Liver (tissue), 9 donors: Measurements from ENCODE around the gene GMCL1. TPM values are rescaled to one million over a fixed set of nuclear protein-coding genes. Genes with fewer than 3 reads are reported as not detected.
"Not testable (repeated sequence)": the region's sequence is repeated elsewhere in the genome, so short reads cannot be mapped to it uniquely, and the experiment has no call there.

Source experiments
- DNase-seq: peaks from one replicate; pipeline ENCODE4 v3.0.0-alpha.2; 2017; ENCODE audit warnings: low spot score
- H3K27ac ChIP-seq, 2 donors: one replicate each; pipeline ENCODE4 v1.7.0; 2013; ENCODE audit warnings: inconsistent platforms in 2 of 2, low read length in 2 of 2, control low read depth in 1 of 2, low read depth in 1 of 2, mild to moderate bottlenecking in 1 of 2
- H3K27me3 ChIP-seq, 4 donors: one replicate each; pipeline versions ENCODE4 v1.6.1 to v1.7.0; 2013; ENCODE audit warnings: low read length in 3 of 4, inconsistent platforms in 1 of 4, mild to moderate bottlenecking in 1 of 4, moderate library complexity in 1 of 4; ENCODE audit not compliant: control insufficient read depth in 4 of 4, insufficient read depth in 4 of 4
- H3K36me3 ChIP-seq, 4 donors: one replicate each; pipeline versions ENCODE4 v1.6.1 to v1.7.0; 2013; ENCODE audit warnings: low read length in 3 of 4, mild to moderate bottlenecking in 3 of 4, low read depth in 1 of 4, moderate library complexity in 1 of 4; ENCODE audit not compliant: control insufficient read depth in 4 of 4, insufficient read depth in 3 of 4
- H3K4me1 ChIP-seq, 4 donors: one replicate each; pipeline versions ENCODE4 v1.6.1 to v1.7.0; 2013; ENCODE audit warnings: low read length in 3 of 4, mild to moderate bottlenecking in 3 of 4, moderate library complexity in 1 of 4; ENCODE audit not compliant: control insufficient read depth in 4 of 4, insufficient read depth in 4 of 4
- H3K4me3 ChIP-seq, 3 donors: one replicate each; pipeline versions ENCODE4 v1.6.1 to v1.7.0; 2013; ENCODE audit warnings: low read length in 3 of 3, control low read depth in 1 of 3, low read depth in 1 of 3, mild to moderate bottlenecking in 1 of 3
- H3K9ac ChIP-seq, 2 donors: one replicate each; pipeline ENCODE4 v1.7.0; 2013; ENCODE audit warnings: low read length in 2 of 2, mild to moderate bottlenecking in 2 of 2, moderate library complexity in 2 of 2, control low read depth in 1 of 2, low read depth in 1 of 2
- H3K9me3 ChIP-seq, 4 donors: one replicate each; pipeline versions ENCODE4 v1.6.1 to v1.7.0; 2013; ENCODE audit warnings: low read length in 3 of 4; ENCODE audit not compliant: control insufficient read depth in 4 of 4
- FOXA2 ChIP-seq: IDR thresholded peaks from 2 replicates; pipeline ENCODE4 v1.6.1; 2016; ENCODE audit warnings: antibody characterized with exemption
- GABPA ChIP-seq, 2 donors: IDR thresholded peaks in 1 of 2; conservative IDR thresholded peaks in 1 of 2; 2 replicates each; pipeline ENCODE4 v1.6.1; 2016; ENCODE audit warnings: antibody characterized with exemption in 2 of 2, mild to moderate bottlenecking in 1 of 2, moderate library complexity in 1 of 2
- HNF4A ChIP-seq, 2 donors: conservative IDR thresholded peaks; 2 replicates each; pipeline ENCODE4 v1.6.1; 2016; ENCODE audit warnings: antibody characterized with exemption in 2 of 2, mild to moderate bottlenecking in 2 of 2
- HNF4G ChIP-seq: IDR thresholded peaks from 2 replicates; pipeline ENCODE4 v1.6.1; 2016; ENCODE audit warnings: antibody characterized with exemption
- JUND ChIP-seq, 2 donors: IDR thresholded peaks; 2 replicates each; pipeline ENCODE4 v1.6.1; 2016; ENCODE audit warnings: antibody characterized with exemption in 2 of 2
- RAD21 ChIP-seq, 2 donors: IDR thresholded peaks; 2 replicates each; pipeline ENCODE4 v1.6.1; 2016; ENCODE audit warnings: antibody characterized with exemption in 2 of 2, mild to moderate bottlenecking in 2 of 2
- RXRA ChIP-seq, 2 donors: IDR thresholded peaks; 2 replicates each; pipeline ENCODE4 v1.6.1; 2017 to 2018; ENCODE audit warnings: antibody characterized with exemption in 2 of 2, mild to moderate bottlenecking in 1 of 2
- TAF1 ChIP-seq: conservative IDR thresholded peaks from 2 replicates; pipeline ENCODE4 v1.6.1; 2016; ENCODE audit warnings: antibody characterized with exemption, mild to moderate bottlenecking
- YY1 ChIP-seq: IDR thresholded peaks from 2 replicates; pipeline ENCODE4 v1.6.1; 2016; ENCODE audit warnings: antibody characterized with exemption, mild to moderate bottlenecking
- ZBTB33 ChIP-seq: IDR thresholded peaks from 2 replicates; pipeline ENCODE4 v1.6.1; 2016; ENCODE audit warnings: antibody characterized with exemption
- WGBS: extraction: QIAGEN DNeasy Blood & Tissue Kit; methylation state at CpG from one replicate; pipeline ENCODE4 v1.1.7; 2013; 5-methylcytosine and 5-hydroxymethylcytosine counted together
- polyA plus RNA-seq, 2 donors: library from polyadenylated mRNA; stranded (reverse) in 1 of 2; unstranded in 1 of 2; fragments of 200-250 nt in 1 of 2; fragments of >200 nt in 1 of 2; fragmentation: Nextera tagmentation in 1 of 2; extraction: Ambion mirVana in 1 of 2; gene quantifications; one replicate each; pipeline versions ENCODE4 v1.2.1 to v1.2.3, GENCODE V29; 2013 to 2015
- total RNA-seq, 2 donors: library from RNA; depleted of rRNA; stranded (reverse); fragments of >200 nt; gene quantifications; one replicate each; pipeline ENCODE4 v1.2.3, GENCODE V29; 2014
- TF ChIP-seq, protein P1 (sequence below): IDR thresholded peaks from 2 replicates; pipeline ENCODE4 v1.6.1; 2016; ENCODE audit warnings: antibody characterized with exemption, mild to moderate bottlenecking
- TF ChIP-seq, protein P2 (sequence below): IDR thresholded peaks from 2 replicates; pipeline ENCODE4 v1.6.1; 2016; ENCODE audit warnings: antibody characterized with exemption
- donor health status: healthy.
- donor health status: healthy.
- donor health status: healthy.
- donor health status: healthy.
- donor health status: healthy.

GMCL1 gene
- total and polyA plus RNA-seq, 4 donors = 5.0 to 11.2 (median 7.0) TPM

- Histone ChIP-seq H3K4me3 (peak overlapping the region; percentile 73 to 86 (median 81)), H3K36me3 (no peaks in the 10 kb centered on the region), H3K27me3 (no peaks in the 10 kb centered on the region), H3K4me1 (peaks cover 3 to 19% (median 10%) of the 10 kb centered on the region in 4 donors), H3K27ac (peak overlapping the region; percentile 87 to 96), H3K9ac (peak overlapping the region; percentile 61 to 85), H3K9me3 (no peaks in the 10 kb centered on the region)
- 7% methylated on average over 7 of the region's 7 CpGs for WGBS
- DNase-seq = no peak
- no peak for TF ChIP-seq HNF4G
- no peak for TF ChIP-seq RAD21 (IDR thresholded peaks at IDR 0.05)
- TF ChIP-seq, protein P1, sequence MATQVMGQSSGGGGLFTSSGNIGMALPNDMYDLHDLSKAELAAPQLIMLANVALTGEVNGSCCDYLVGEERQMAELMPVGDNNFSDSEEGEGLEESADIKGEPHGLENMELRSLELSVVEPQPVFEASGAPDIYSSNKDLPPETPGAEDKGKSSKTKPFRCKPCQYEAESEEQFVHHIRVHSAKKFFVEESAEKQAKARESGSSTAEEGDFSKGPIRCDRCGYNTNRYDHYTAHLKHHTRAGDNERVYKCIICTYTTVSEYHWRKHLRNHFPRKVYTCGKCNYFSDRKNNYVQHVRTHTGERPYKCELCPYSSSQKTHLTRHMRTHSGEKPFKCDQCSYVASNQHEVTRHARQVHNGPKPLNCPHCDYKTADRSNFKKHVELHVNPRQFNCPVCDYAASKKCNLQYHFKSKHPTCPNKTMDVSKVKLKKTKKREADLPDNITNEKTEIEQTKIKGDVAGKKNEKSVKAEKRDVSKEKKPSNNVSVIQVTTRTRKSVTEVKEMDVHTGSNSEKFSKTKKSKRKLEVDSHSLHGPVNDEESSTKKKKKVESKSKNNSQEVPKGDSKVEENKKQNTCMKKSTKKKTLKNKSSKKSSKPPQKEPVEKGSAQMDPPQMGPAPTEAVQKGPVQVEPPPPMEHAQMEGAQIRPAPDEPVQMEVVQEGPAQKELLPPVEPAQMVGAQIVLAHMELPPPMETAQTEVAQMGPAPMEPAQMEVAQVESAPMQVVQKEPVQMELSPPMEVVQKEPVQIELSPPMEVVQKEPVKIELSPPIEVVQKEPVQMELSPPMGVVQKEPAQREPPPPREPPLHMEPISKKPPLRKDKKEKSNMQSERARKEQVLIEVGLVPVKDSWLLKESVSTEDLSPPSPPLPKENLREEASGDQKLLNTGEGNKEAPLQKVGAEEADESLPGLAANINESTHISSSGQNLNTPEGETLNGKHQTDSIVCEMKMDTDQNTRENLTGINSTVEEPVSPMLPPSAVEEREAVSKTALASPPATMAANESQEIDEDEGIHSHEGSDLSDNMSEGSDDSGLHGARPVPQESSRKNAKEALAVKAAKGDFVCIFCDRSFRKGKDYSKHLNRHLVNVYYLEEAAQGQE = no peak
- TF ChIP-seq JUND (IDR thresholded peaks at IDR 0.05) = no peak
- no peak for TF ChIP-seq YY1
- TF ChIP-seq GABPA (IDR thresholded peaks at IDR 0.05 in 1 of 2, conservative IDR thresholded peaks at IDR 0.05 in 1 of 2) = no peak
- TF ChIP-seq FOXA2 = no peak
These were observed 563 bp upstream of the GMCL1 start for GRCh38 chr2:69828938-69829255.

DNA sequence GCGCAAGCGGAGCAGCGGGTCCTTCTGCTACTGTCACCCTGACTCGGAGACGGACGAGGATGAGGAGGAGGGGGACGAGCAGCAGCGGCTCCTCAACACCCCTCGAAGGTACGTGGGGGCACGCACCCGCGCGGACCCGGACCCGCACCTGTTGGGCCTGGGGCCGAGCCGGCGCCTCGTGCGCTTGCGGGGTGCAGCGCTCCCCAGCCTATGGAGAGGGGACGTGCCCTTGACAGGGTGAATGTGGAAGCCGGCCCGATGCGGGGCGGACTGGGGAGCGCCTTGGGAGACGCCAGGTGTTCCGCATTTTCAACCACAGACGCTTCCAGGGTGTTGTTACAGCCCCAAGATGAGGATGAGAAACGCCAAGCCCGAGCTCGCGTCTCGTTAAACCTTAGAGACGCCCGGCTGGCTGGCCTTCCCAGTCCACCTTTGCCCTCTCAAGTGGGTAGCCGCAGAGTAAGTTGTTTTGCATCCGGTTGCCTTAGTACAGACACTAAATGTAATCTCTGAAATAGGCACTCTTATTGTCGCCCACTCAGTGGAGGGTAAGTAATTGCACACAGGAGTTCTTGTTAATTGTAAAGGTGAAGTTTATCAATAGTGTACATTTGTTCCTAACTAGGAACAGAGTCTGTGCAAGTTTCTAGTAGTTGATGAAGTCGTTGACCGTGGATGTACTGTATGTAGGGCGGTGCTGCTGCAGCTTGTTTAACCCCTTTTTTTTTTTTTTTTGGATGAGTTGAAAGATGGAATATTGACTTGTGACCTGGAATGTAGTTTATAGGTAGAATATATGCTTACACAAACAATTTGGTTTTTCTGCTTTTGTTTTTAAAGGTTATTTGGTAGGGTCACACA lies 815 bp downstream of the GMCL1 start:
- H3K27ac ChIP-seq = peak overlapping the region; percentile 87 to 96
- peak; percentile 55 for DNase-seq
- H3K4me1 ChIP-seq = peaks cover 3 to 19% (median 10%) of the 10 kb centered on the region in 4 donors
- H3K9ac ChIP-seq = peak overlapping the region; percentile 61 to 69
- H3K9me3 ChIP-seq = no peaks in the 10 kb centered on the region
- H3K27me3 ChIP-seq = no peaks in the 10 kb centered on the region
- TF ChIP-seq HNF4A (conservative IDR thresholded peaks at IDR 0.05) (peak in 1 of 2 donors; percentile 37), ZBTB33 (no peak), JUND (IDR thresholded peaks at IDR 0.05) (no peak), TAF1 (no peak), RXRA (IDR thresholded peaks at IDR 0.05) (peak in 1 of 2 donors; percentile 5)
- TF ChIP-seq, protein P2, sequence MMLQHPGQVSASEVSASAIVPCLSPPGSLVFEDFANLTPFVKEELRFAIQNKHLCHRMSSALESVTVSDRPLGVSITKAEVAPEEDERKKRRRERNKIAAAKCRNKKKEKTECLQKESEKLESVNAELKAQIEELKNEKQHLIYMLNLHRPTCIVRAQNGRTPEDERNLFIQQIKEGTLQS = no peak
- H3K36me3 ChIP-seq = peaks cover 0 to 2% (median 0%) of the 10 kb centered on the region in 4 donors
- WGBS = 2% methylated on average over 45 of the region's 45 CpGs
- H3K4me3 ChIP-seq = peak overlapping the region; percentile 73 to 86 (median 81)

- 89% methylated on average over 13 of the region's 13 CpGs for WGBS
- Histone ChIP-seq H3K4me3 (peak overlapping the region in 1 of 3 donors; percentile 0), H3K4me1 (peaks cover 3 to 19% (median 10%) of the 10 kb centered on the region in 4 donors)
- not testable (repeated sequence) for H3K27me3 ChIP-seq, H3K9ac ChIP-seq, H3K36me3 ChIP-seq, DNase-seq, H3K9me3 ChIP-seq, H3K27ac ChIP-seq
These were observed 1.4 kb downstream of the GMCL1 start for GRCh38 chr2:69830906-69831241.
